Nephron progenitor cell (in vitro differentiated cells): ENCODE data around the gene LAMB4.

Experiments
- DNase-seq: peaks from one replicate; pipeline ENCODE4 v3.0.0; 2021
- H3K27ac Mint-ChIP-seq: 2 replicates; pipeline ENCODE4 v1.8.0; 2021; ENCODE audit warnings: mild to moderate bottlenecking, moderate library complexity, mixed read lengths
- H3K27me3 Mint-ChIP-seq: 2 replicates; pipeline ENCODE4 v1.8.0; 2021; ENCODE audit warnings: mild to moderate bottlenecking, low read depth, mixed read lengths; ENCODE audit not compliant: poor library complexity
- H3K36me3 Mint-ChIP-seq: 2 replicates; pipeline ENCODE4 v1.8.0; 2021; ENCODE audit warnings: low read depth, mixed read lengths
- H3K4me1 Mint-ChIP-seq: 2 replicates; pipeline ENCODE4 v1.8.0; 2021; ENCODE audit warnings: mixed read lengths
- H3K4me3 Mint-ChIP-seq: 2 replicates; pipeline ENCODE4 v1.8.0; 2021; ENCODE audit warnings: mild to moderate bottlenecking, moderate library complexity, mixed read lengths
- H3K9me3 Mint-ChIP-seq: 2 replicates; pipeline ENCODE4 v1.8.0; 2021; ENCODE audit warnings: mild to moderate bottlenecking, moderate library complexity, mixed read lengths
- TF ChIP-seq, protein P1 (sequence below): fragments of 200-600 bp; sonication (generic); IDR thresholded peaks from 2 replicates; pipeline ENCODE4 v1.5.0; 2021; ENCODE audit warnings: antibody characterized with exemption

Gene LAMB4

DNA sequence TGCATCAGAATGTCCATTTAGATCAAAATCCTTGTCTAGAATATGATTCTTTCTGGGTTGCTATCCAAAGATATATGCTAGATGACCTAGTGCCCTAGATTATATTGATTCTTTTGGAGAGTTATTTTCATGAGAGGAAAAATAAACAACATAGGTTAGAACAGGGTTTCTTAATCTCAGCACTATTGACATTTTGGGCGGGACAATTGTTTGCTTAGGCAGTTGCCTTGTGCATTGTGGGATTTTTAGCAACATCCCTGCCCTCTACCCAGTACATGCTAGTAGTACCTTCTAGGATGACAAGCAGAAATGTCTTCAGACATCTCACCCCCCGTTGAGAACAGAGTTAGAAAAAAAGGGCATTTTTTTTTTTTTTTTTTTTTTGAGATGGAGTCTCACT is 102.0 kb downstream of the LAMB4 start:
- TF ChIP-seq, protein P1, sequence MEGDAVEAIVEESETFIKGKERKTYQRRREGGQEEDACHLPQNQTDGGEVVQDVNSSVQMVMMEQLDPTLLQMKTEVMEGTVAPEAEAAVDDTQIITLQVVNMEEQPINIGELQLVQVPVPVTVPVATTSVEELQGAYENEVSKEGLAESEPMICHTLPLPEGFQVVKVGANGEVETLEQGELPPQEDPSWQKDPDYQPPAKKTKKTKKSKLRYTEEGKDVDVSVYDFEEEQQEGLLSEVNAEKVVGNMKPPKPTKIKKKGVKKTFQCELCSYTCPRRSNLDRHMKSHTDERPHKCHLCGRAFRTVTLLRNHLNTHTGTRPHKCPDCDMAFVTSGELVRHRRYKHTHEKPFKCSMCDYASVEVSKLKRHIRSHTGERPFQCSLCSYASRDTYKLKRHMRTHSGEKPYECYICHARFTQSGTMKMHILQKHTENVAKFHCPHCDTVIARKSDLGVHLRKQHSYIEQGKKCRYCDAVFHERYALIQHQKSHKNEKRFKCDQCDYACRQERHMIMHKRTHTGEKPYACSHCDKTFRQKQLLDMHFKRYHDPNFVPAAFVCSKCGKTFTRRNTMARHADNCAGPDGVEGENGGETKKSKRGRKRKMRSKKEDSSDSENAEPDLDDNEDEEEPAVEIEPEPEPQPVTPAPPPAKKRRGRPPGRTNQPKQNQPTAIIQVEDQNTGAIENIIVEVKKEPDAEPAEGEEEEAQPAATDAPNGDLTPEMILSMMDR = no peak
- Mint-ChIP-seq H3K27ac (no peak overlapping the region), H3K4me3 (no peak overlapping the region)

DNA sequence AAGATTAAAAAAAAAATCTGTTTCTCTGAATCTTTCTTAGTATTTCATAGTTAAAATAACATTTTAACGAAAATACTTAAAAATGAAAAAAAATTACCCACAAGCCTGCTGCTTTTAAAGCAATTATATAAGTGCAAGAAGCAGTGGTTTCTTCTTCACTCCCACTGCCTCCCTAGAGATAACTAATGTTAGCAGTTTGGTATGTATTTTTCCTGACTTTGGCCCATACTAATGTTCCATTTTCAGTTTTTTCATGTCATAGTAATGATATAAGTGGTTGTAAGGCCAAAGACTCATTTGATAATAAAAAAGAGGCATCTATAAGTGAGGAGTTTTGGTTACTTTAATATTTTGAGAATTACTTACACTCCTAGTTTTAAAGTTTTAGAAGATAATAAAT is 102.9 kb downstream of the LAMB4 start:
- no peaks in the 10 kb centered on the region for H3K36me3 Mint-ChIP-seq
- no peak overlapping the region for H3K27ac Mint-ChIP-seq
- no peaks in the 10 kb centered on the region for H3K9me3 Mint-ChIP-seq
- peaks cover 11% of the 10 kb centered on the region for H3K27me3 Mint-ChIP-seq
- no peak for DNase-seq
- TF ChIP-seq, protein P1 = no peak
- no peak overlapping the region for H3K4me3 Mint-ChIP-seq
- H3K4me1 Mint-ChIP-seq = peaks cover 10% of the 10 kb centered on the region

More for the DNA sequence above, 102.0 kb downstream of the LAMB4 start:
- Mint-ChIP-seq H3K4me1 (peaks cover 10% of the 10 kb centered on the region), H3K36me3 (no peaks in the 10 kb centered on the region), H3K27me3 (peaks cover 11% of the 10 kb centered on the region), H3K9me3 (no peaks in the 10 kb centered on the region)
- no peak for DNase-seq

DNA sequence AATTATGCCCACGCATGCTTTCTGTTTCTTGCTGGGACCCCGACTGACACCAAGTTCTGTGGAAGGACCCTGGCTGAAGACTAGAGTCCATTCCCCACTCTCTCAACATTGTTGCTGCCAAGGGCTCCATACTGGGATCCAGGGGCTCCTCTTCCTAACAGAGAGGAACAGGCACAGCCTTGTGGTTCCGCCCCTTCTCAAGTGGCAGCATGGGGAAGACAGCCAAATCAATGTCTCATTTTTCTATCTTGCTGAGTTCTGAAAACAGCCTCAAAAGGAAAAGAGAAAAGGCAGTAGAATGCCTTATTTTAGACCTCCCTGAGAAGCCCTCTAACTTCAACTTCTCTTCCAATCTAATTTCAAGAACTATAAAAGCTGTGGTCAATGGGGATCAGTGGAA is 103.5 kb downstream of the LAMB4 start:
- H3K9me3 Mint-ChIP-seq = no peaks in the 10 kb centered on the region
- no peak overlapping the region for H3K4me3 Mint-ChIP-seq
- no peaks in the 10 kb centered on the region for H3K36me3 Mint-ChIP-seq
- H3K4me1 Mint-ChIP-seq = peaks cover 10% of the 10 kb centered on the region
- peaks cover 11% of the 10 kb centered on the region for H3K27me3 Mint-ChIP-seq
- TF ChIP-seq, protein P1 = no peak
- DNase-seq = no peak
- H3K27ac Mint-ChIP-seq = peak overlapping the region; percentile 10

DNA sequence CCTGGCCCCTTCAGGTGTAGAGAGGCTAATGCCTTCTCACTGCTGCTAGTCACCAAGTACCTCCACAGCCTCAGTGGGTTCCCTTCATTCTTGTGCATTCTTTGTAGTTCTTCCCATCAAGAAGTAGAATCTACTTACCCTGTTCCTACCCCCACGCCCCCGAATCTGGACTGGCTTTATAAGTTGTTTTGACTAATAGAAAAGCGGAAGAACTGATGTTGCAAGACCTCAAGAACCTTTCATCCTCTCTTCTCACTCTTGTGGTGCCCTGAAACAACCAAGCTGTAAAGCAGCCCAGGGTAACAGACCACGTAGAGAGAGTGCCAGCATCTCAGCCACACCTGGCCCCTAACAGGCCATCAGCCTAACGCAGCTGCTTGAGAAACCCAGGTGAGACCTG is 104.0 kb downstream of the LAMB4 start:
- peaks cover 11% of the 10 kb centered on the region for H3K4me1 Mint-ChIP-seq
- no peaks in the 10 kb centered on the region for H3K9me3 Mint-ChIP-seq
- DNase-seq = no peak
- no peak overlapping the region for H3K4me3 Mint-ChIP-seq
- H3K36me3 Mint-ChIP-seq = no peaks in the 10 kb centered on the region
- H3K27ac Mint-ChIP-seq = no peak overlapping the region
- peaks cover 11% of the 10 kb centered on the region for H3K27me3 Mint-ChIP-seq
- TF ChIP-seq, protein P1 = no peak

DNA sequence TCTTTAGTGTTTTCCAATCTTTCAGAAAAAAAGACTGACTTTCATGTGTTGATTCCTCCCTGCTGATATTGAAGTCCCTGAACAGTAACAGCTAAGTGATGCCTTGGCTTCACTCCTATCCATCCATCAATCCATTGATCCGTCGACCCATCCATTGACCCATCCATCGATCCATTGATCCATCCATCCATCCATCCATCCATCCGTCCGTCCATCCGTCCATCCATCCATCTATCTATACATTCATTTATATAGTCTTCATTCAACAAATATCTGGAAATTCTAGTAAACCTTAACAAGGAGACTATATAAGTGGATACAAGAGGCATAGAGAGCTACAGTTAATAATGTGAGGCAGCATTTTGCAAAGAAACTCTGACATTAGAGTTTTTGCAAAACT is 105.6 kb downstream of the LAMB4 start:
- Mint-ChIP-seq H3K4me1 (peaks cover 20% of the 10 kb centered on the region), H3K9me3 (no peaks in the 10 kb centered on the region), H3K4me3 (no peak overlapping the region), H3K27me3 (peaks cover 9% of the 10 kb centered on the region), H3K36me3 (no peaks in the 10 kb centered on the region), H3K27ac (peak overlapping the region; percentile 0)
- DNase-seq = no peak
- TF ChIP-seq, protein P1 = no peak

DNA sequence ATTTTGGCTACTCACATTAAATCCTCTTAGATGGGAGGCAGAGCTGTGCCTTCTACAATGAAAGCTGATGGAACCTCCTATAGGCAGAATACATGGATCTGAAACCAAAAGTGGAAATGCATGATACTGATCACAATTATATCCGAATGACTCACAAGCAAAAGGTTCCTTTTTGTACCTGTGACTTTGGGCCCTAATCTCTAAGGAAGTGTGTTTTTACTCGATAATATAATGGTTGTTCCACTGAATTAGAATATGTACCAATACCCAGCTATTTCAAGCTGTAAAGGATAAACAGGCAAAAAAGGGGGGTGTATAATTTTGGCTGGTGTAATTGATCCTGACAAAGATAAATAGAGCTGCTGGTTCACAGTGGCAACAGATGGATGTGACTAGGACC is 109.6 kb downstream of the LAMB4 start:
- peaks cover 45% of the 10 kb centered on the region for H3K4me1 Mint-ChIP-seq
- H3K4me3 Mint-ChIP-seq = no peak overlapping the region
- no peak for DNase-seq
- TF ChIP-seq, protein P1 = no peak
- peaks cover 6% of the 10 kb centered on the region for H3K27me3 Mint-ChIP-seq
- H3K9me3 Mint-ChIP-seq = no peaks in the 10 kb centered on the region
- no peak overlapping the region for H3K27ac Mint-ChIP-seq
- H3K36me3 Mint-ChIP-seq = no peaks in the 10 kb centered on the region
